Dermis blood vessel endothelial cell (primary cell): Measurements from ENCODE around the gene KLHL29. TPM values are rescaled to one million over a fixed set of nuclear protein-coding genes. Genes with fewer than 3 reads are reported as not detected.
"Not testable (repeated sequence)": the region's sequence is repeated elsewhere in the genome, so short reads cannot be mapped to it uniquely, and the experiment has no call there.

ENCODE experiments used
- DNase-seq: peaks from one replicate; pipeline ENCODE4 v3.0.0; 2010
- total RNA-seq: library from RNA; depleted of rRNA; stranded (reverse); fragments of >200 nt; gene quantifications from 2 replicates; pipeline ENCODE4 v1.2.3, GENCODE V29; 2014

The KLHL29 gene
- 3.7 and 5.8 TPM in 2 replicates for total RNA-seq

- DNase-seq = peak; percentile 82
These were observed at the start of gene KLHL29 for GRCh38 chr2:23384551-23385343. Gene KLHL29 (plus strand): TSS chr2:23385179. CDS start chr2:23562197, 177,018 bp downstream.

DNA sequence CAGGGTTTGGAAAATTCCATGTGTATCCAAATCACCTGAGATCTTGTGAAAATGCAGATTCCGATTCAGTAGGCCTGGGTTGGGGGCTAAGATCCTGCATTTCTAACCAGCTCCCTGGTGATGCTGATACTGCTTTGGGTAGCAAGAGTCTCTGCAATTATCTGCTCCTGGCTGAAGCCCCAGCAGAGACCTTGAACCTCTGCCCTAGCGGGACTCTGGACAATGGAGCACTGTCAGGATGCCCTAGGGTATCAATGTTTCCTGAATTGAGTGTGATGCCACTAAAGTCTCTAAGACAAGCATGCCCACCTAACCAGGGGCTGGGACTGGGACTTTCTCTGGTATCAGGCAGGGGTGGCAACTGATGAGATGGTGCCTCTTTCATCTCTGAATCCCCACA, 49.4 kb upstream of the KLHL29 start:
- DNase-seq = no peak

DNA sequence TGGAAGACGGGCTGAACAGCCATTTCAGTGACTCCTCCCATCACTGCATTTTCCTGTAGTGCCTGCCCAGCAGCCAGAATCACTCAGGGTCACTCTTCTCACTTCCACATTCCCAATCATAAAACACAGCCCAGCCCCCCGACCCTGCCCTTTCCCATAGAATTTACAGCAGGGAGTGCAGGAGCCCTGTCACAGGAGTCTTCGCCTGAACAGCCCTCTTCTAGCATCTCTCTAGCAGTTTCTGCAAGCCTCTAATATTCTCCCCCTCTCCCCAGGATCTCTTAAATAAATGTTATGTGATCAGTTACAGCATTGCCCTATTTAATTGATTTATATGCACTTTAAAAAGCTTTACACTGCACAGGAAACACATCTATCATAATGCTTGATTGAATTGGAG, 42.9 kb upstream of the KLHL29 start:
- DNase-seq = no peak

GRCh38 chr2:23346029-23346428, 39.0 kb upstream of the KLHL29 start:
- DNase-seq = no peak

GRCh38 chr2:23346781-23347180, 38.2 kb upstream of the KLHL29 start:
- no peak for DNase-seq

DNA sequence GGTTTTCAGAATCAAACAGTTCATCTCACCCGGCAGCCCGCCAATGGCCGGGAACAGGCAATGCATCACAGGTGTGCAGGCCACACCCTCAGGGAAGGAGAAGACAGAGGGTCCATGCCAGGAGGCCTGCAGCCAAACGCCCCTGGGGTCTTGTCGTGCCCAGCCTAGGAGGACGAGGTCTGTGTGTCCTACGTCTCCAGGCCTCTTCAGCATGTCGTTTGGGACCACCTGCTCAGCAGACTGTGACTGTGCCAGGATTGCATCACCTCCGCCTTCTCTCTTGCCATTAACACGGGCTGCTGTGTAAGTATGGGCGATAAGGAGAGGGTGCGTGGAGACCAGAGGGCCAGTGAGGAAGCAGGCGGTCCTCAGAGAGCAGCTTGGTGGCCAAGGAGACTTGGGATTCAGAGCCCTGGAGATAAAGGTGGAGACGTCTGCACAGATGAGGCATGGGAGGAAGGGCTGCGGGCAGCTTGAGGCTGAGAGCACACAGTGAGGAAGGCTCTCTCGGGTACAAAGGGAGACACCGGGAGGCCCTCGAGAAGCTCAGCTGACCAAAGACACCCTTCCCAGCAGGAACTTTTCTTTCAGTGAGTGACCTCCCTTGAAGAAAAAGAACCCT, 37.4 kb upstream of the KLHL29 start:
- no peak for DNase-seq

GRCh38 chr2:23348093-23348481, 36.9 kb upstream of the KLHL29 start:
- not testable (repeated sequence) for DNase-seq

DNA sequence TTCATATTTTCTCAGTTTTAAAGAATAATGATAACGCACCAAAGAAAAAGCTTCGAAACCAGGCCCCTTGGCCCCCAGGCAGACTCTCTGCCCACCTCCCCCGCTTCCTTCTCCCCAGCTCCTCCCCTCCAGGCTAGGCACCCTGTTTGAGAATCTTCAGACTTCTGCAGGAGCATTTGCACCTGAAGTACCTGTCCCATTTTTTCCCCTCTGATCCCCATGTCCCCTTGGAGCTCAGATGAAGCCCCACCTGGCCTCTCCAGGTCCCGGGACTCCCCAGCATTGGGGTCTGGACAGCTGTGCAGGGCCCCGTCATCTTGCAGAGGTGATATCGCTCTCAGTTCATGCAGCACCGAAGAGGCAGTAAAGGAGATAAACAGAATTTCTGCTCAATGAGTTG, 35.5 kb upstream of the KLHL29 start:
- DNase-seq = no peak

DNA sequence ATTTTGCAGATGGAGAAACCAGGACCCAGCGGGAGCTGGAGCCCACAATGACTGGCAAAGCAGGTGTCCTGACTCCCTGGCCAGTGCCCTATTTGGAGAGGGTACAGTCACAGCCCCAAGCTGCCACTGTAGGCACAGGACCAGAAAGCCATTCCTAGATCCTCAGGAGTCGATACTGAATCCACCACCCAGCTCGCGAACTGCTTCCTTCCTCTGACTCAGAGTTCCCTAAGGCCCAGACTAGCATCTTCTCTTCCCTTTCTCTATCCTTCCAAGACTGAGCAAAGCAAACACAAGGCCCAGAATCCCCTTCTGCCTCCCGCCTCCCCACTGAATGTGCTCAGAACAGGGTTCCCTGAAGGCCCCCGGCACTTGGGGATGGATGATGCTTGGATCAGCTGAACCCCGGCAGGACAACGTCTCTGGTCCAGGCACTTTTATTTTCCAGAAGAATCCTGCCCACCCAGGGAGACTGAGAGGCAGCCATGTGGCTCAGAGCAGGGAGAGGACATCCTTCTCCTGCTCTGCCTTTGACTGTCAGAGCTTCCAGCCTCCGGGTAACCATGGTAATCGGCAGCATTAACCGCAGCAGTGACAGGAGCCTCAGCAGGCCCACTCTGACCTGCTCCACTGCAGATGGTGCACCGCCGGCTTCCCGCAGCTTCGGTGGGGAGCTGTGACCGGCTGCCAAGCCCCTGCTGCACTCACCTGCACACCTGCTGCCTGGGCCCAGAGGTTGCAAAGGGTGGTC, 34.8 kb upstream of the KLHL29 start:
- DNase-seq = peak; percentile 24

DNA sequence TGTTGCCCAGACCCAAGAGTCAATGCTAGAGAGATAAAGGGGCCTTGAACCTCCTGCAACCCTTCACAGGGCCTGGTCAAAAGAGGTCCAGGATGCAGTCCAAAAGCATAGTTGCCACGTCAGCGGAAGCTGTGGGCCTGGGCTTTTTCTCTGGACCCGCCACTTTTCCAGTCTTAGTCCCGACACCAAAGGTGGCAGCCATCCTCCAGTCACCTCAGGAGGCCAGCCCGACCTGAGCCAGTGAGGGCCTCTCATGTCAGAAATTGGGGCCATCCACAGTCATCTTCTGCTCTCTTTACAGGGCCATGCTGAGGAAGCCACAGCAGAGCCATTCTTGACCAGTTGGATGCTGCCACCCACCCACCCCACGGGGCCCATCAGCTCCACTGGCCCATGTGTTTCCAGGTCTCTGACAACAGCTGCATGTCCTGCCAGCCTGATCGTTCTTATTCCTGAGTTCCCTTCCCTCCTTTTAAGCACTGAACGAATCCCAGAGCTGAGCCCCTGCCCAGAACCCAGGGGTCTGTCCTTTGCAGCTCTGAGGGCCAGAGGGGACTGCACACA, 34.1 kb upstream of the KLHL29 start:
- no peak for DNase-seq

- peak; percentile 84 for DNase-seq
These were observed 33.4 kb upstream of the KLHL29 start for GRCh38 chr2:23351388-23352141.

GRCh38 chr2:23354554-23354953, 30.4 kb upstream of the KLHL29 start:
- DNase-seq = no peak

DNA sequence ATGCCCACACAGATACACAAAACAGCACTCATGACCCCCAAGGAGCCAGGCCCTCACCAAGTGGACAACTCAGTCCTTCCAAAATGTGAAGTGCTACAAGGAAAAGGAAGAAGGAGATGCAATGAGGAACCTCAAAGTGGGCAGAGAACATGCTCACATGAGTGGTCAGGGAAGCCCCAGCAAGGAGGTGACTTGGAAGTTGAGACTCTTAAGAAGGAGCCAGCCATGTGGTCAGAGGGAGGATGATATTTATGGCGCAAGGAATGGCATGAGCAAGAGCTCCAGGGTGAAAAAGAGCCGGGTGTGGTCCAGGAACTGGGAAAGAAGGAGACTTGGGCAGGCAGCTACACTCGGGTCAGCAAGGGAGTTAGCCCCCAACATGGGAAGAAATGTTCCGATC, 30.0 kb upstream of the KLHL29 start:
- no peak for DNase-seq

GRCh38 chr2:23356711-23357110, 28.3 kb upstream of the KLHL29 start:
- DNase-seq = no peak

DNA sequence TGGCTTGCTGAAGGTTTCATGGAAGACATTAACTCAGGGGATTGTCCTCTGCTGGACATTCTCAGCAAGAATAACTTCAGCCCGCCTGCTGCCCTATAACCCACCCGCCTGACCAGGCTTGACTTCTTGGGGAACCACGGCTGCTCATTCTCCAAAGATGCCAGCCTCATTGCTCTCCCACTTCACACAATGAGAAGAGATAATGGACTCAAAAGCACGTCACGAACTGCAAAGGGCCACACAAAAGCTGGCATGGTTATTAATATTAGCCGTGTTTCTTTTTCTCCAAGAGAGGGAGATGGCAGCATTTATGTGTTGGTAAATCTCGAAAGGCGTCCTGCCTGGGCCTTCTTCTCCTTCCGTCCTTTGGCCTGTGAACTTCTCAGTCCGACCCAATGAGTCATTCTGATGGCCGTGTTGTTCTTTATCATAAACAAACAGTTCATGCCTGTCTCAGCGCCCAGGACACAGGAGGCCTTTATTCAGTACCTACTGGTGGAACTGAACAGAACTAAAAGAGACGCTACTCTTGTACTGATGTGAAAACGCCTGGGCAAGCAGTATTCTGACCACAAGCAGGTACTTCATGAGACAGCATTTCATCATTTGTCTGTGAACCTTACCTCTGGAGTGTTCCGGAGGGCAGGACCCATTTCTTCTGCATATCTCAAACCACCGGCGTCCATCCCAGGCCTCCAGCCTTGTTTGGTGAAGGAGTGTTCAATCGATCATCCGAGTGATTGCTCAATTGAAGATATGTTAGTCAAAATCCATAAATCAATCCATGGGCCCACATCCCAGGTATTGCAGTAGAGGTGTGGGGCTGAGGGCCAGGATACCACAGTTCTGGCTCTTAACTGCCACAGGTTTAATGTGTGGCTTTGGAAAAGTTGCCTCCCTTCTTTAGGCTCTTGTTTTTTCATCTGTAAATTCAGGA, 25.1 kb upstream of the KLHL29 start:
- DNase-seq = no peak

- DNase-seq = no peak
These were observed 24.3 kb upstream of the KLHL29 start for GRCh38 chr2:23360571-23361125.

DNA sequence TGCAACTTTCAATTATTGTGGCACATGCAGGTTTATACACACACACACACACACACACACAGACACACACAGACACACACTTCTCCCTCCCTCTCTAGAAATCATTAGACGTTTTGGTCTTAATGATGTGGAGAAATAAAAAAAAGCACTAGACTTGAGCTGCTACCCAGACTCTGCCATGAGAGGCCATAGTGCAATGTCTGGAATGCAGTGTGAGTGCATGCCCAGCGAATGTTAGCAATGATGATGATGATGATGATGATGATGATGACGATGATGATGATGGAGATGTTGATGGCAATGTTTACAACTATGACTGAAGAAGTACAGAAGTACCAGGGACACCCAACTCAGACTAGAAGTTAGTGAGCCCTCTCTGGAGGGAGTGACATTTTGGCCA, 23.8 kb upstream of the KLHL29 start:
- DNase-seq = no peak

DNA sequence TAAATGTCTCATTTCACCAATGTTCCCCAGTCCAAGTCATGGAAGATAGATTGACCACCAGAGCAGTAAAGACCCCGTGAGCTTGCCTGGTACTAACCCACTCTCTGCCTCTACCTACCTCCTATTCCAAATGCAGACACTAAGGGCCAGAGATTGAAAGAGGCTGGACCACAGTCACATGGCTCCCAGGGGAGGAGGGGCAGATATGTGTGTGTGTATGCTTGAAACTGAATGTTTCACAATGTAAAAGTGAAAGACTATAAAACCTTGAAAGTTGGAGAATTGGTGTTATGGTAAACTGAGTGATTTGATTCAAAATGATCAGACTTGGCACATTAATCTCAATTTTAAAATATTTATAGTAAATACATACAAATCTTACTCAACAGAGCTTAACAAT, 21.7 kb upstream of the KLHL29 start:
- DNase-seq = no peak

GRCh38 chr2:23363831-23364230, 21.1 kb upstream of the KLHL29 start:
- no peak for DNase-seq

DNA sequence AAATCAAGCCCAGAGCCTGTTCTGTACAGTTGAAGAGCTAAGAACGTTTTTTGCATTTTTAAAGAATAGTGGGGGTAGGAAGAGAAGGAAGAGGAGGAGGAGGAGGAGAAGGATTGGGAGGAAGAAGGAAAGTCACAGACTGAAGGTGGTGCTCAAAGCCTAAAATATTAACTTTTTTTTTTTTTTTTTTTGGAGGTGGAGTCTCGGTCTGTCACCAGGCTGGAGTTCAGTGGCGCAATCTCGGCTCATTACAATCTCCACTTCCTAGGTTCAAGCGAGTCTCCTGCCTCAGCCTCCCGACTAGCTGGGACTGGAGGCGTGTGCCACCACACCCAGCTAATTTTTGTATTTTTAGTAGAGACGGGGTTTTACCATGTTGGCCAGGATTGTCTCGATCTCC, 18.3 kb upstream of the KLHL29 start:
- no peak for DNase-seq

GRCh38 chr2:23367760-23368159, 17.2 kb upstream of the KLHL29 start:
- DNase-seq = no peak
